GM08714 (cell line): ENCODE data around the gene SYT2.
"Not testable (repeated sequence)": the region's sequence is repeated elsewhere in the genome, so short reads cannot be mapped to it uniquely, and the experiment has no call there.

Experiments
- H3K4me3 ChIP-seq: fragments of 200-500 bp; sonication (Bioruptor generic); 2 replicates; pipeline ENCODE4 v1.5.1; 2014; ENCODE audit warnings: mild to moderate bottlenecking, low read length, inconsistent platforms
- ZNF274 ChIP-seq: IDR thresholded peaks from 2 replicates; pipeline ENCODE4 v1.6.1; 2012; ENCODE audit warnings: mild to moderate bottlenecking, low read depth, low read length

Gene SYT2

GRCh38 chr1:202630541-202630940 is 79.7 kb downstream of the SYT2 start:
- no peak overlapping the region for H3K4me3 ChIP-seq
- TF ChIP-seq ZNF274, result no peak

- H3K4me3 ChIP-seq, result not testable (repeated sequence)
Observed at GRCh38 chr1:202630096-202630495, 80.2 kb downstream of the SYT2 start.

- not testable (repeated sequence) for H3K4me3 ChIP-seq
Observed at GRCh38 chr1:202629257-202629811, 80.9 kb downstream of the SYT2 start.

- no peak for TF ChIP-seq ZNF274
- no peak overlapping the region for H3K4me3 ChIP-seq
Observed at GRCh38 chr1:202628646-202629215, 81.5 kb downstream of the SYT2 start.

GRCh38 chr1:202627841-202628565 is 82.3 kb downstream of the SYT2 start:
- TF ChIP-seq ZNF274, result no peak

GRCh38 chr1:202627036-202627435 is 83.2 kb downstream of the SYT2 start:
- H3K4me3 ChIP-seq, result not testable (repeated sequence)

More at GRCh38 chr1:202627841-202628565, 82.3 kb downstream of the SYT2 start:
- no peak overlapping the region for H3K4me3 ChIP-seq

- no peak overlapping the region for H3K4me3 ChIP-seq
- TF ChIP-seq ZNF274, result no peak
Observed at GRCh38 chr1:202625416-202626360, 84.6 kb downstream of the SYT2 start.

GRCh38 chr1:202624781-202625108 is 85.5 kb downstream of the SYT2 start:
- no peak overlapping the region for H3K4me3 ChIP-seq
- no peak for TF ChIP-seq ZNF274

- no peak overlapping the region for H3K4me3 ChIP-seq
- TF ChIP-seq ZNF274, result no peak
Observed at GRCh38 chr1:202624088-202624780, 86.0 kb downstream of the SYT2 start.

- not testable (repeated sequence) for H3K4me3 ChIP-seq
Observed at GRCh38 chr1:202623476-202623875, 86.8 kb downstream of the SYT2 start.

GRCh38 chr1:202623075-202623474 is 87.2 kb downstream of the SYT2 start:
- no peak for TF ChIP-seq ZNF274
- no peak overlapping the region for H3K4me3 ChIP-seq

- TF ChIP-seq ZNF274, result no peak
- no peak overlapping the region for H3K4me3 ChIP-seq
Observed at GRCh38 chr1:202622388-202622787, 87.9 kb downstream of the SYT2 start.

GRCh38 chr1:202621446-202621845 is 88.8 kb downstream of the SYT2 start:
- no peak overlapping the region for H3K4me3 ChIP-seq
- TF ChIP-seq ZNF274, result no peak

GRCh38 chr1:202620036-202620435 is 90.2 kb downstream of the SYT2 start:
- not testable (repeated sequence) for H3K4me3 ChIP-seq
